HEK293T (cell line): ENCODE results near the gene KRTAP22-2.

Experiments used
- BHLHE40 ChIP-seq: fragments of 450-650 bp; IDR thresholded peaks from 2 replicates; pipeline ENCODE4 v1.6.1; 2016; ENCODE audit warnings: mild to moderate bottlenecking, moderate library complexity, borderline replicate concordance
- SP1 ChIP-seq: fragments of 450-650 bp; IDR thresholded peaks from 2 replicates; pipeline ENCODE4 v1.6.1; 2017
- SUZ12 ChIP-seq: fragments of 450-650 bp; IDR thresholded peaks from 2 replicates; pipeline ENCODE4 v1.6.1; 2016; ENCODE audit warnings: mild to moderate bottlenecking
- ZNF384 ChIP-seq: fragments of 450-650 bp; IDR thresholded peaks from 2 replicates; pipeline ENCODE4 v1.6.1; 2016

- no peak for TF ChIP-seq ZNF384
- TF ChIP-seq BHLHE40 = no peak
- TF ChIP-seq SUZ12 = no peak
- no peak for TF ChIP-seq SP1
These were observed 37.4 kb downstream of the KRTAP22-2 start for GRCh38 chr21:30552782-30553181.
